ENCODE results near the gene SGSH.

The SGSH gene

GRCh38 chr17:80180192-80180591, 39.9 kb downstream of the SGSH start:
- no peak for TF ChIP-seq ZNF626 (tag by site-specific recombination; IDR thresholded peaks at IDR 0.05)
- no peak for TF ChIP-seq ZNF571 (tag by site-specific recombination; IDR thresholded peaks at IDR 0.05)
- TF ChIP-seq PRDM2 (tag by site-specific recombination; IDR thresholded peaks at IDR 0.05; ENCODE audit: borderline replicate concordance): no peak
- TF ChIP-seq KLF9 (tag by site-specific recombination; IDR thresholded peaks at IDR 0.05; ENCODE audit: low read depth): no peak
- TF ChIP-seq ZNF138 (tag by site-specific recombination; IDR thresholded peaks at IDR 0.05; ENCODE audit: borderline replicate concordance): no peak
- Histone ChIP-seq H3K4me3 (ENCODE audit: low read depth, low read length) (no peak overlapping the region), H3K9me3 (ENCODE audit: control insufficient read depth, insufficient read depth, low read depth, low read length) (no peaks in the 10 kb centered on the region), H3K4me1 (ENCODE audit: control insufficient read depth, insufficient read depth, low read length) (no peaks in the 10 kb centered on the region), H3K36me3 (ENCODE audit: control insufficient read depth in 2 of 2, insufficient read depth in 1 of 2, low read length in 2 of 2) (no peaks in the 10 kb centered on the region), H3K27ac (ENCODE audit: extremely low read depth, low read depth, low read length) (no peak overlapping the region)
- POLR2A ChIA-PET: no interaction called here
- CTCF ChIA-PET: interaction anchor here (1.0 kb wide), 1 partner anchor 172 kb away, joined by 3 read pairs; no protein-coding TSS in a partner anchor

- Histone ChIP-seq H3K4me3 (ENCODE audit: low read depth, low read length) (no peak overlapping the region), H3K9me3 (ENCODE audit: control insufficient read depth, insufficient read depth, low read depth, low read length) (no peaks in the 10 kb centered on the region), H3K4me1 (ENCODE audit: control insufficient read depth, insufficient read depth, low read length) (no peaks in the 10 kb centered on the region), H3K27ac (ENCODE audit: extremely low read depth, low read depth, low read length) (no peak overlapping the region), H3K36me3 (ENCODE audit: control insufficient read depth in 2 of 2, insufficient read depth in 1 of 2, low read length in 2 of 2) (no peaks in the 10 kb centered on the region)
- no peak for TF ChIP-seq ZNF473 (tag by site-specific recombination; IDR thresholded peaks at IDR 0.05)
- no peak for TF ChIP-seq ZNF140 (tag by site-specific recombination; IDR thresholded peaks at IDR 0.05)
- TF ChIP-seq ZFP41 (tag by site-specific recombination; IDR thresholded peaks at IDR 0.05; ENCODE audit: borderline replicate concordance): no peak
- TF ChIP-seq, protein P1, sequence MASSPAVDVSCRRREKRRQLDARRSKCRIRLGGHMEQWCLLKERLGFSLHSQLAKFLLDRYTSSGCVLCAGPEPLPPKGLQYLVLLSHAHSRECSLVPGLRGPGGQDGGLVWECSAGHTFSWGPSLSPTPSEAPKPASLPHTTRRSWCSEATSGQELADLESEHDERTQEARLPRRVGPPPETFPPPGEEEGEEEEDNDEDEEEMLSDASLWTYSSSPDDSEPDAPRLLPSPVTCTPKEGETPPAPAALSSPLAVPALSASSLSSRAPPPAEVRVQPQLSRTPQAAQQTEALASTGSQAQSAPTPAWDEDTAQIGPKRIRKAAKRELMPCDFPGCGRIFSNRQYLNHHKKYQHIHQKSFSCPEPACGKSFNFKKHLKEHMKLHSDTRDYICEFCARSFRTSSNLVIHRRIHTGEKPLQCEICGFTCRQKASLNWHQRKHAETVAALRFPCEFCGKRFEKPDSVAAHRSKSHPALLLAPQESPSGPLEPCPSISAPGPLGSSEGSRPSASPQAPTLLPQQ (tag by site-specific recombination; IDR thresholded peaks at IDR 0.05): no peak
- no peak for TF ChIP-seq ZNF623 (tag by site-specific recombination; IDR thresholded peaks at IDR 0.05)
- TF ChIP-seq ZNF544 (tag by site-specific recombination; IDR thresholded peaks at IDR 0.05): no peak
- no peak for TF ChIP-seq PRDM6 (tag by site-specific recombination; IDR thresholded peaks at IDR 0.05)
- no peak for TF ChIP-seq ZNF843 (tag by site-specific recombination; IDR thresholded peaks at IDR 0.05)
- no peak for TF ChIP-seq ZNF248 (tag by site-specific recombination; IDR thresholded peaks at IDR 0.05)
- TF ChIP-seq SP7 (tag by site-specific recombination; IDR thresholded peaks at IDR 0.05): no peak
- TF ChIP-seq ZNF23 (tag by site-specific recombination; IDR thresholded peaks at IDR 0.05; ENCODE audit: borderline replicate concordance): no peak
- ChIA-PET POLR2A (no interaction called here), CTCF (interaction anchor here (0.5 to 1.3 kb wide), 3 partner anchors 17 to 77 kb away, joined by 3 read pairs; partner anchors contain the start of gene GAA)
Measured at GRCh38 chr17:80177986-80178595, 42.0 kb downstream of the SGSH start.

All from HEK293 (cell line).